Activated T-cell treated with anti-CD3 and anti-CD28 coated beads, Interleukin-2, amount 50 U/mL, for 1 hour (primary cell): ENCODE results near the gene VEZF1.

Experiments used
- DNase-seq: peaks from one replicate; pipeline ENCODE4 v3.0.0-alpha.2; 2020

Gene VEZF1

DNA sequence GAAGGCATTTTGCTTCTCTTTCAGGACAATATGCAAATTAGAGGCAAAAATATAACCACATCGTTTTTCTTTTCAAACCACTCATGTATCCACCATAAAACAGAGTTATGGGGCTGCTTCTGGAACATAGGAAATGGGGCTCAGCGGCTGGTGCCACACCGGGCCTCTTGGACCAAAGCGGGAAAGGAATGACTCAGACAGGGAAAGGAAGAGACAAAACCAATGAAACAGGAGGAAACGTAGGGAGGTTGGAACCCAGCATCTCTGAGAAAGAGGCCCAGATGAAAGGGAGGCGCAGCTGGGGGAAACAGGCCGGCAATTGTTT lies 61.4 kb downstream of the VEZF1 start:
- no peak for DNase-seq

- DNase-seq: no peak
These were observed 62.6 kb downstream of the VEZF1 start for GRCh38 chr17:57925361-57925990.

DNA sequence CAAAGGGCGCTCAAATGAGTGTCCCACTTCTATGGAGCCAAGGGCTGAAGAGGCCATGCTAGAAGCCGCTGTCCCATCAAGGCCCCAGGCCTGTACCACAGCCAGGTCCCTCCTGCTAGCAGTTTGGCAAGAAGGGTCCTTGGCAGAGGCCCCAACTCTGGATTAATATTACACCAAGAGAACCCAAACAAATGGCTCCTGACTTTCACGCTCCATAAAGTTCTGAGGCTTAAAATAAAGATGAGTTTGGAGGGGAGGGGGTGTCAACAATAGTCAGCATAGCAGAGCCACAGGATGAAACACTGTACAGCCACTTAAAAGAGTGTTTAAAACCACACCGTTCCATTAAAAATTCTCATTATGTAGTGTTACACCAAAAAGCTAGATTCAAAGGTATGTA lies 63.4 kb downstream of the VEZF1 start:
- DNase-seq: no peak
